Heart left ventricle (tissue), 13 donors: ENCODE measurements around the gene PTPRE.

ENCODE experiments used
- CTCF ChIP-seq, 12 donors: fragments of 200-600 bp; sonication (generic) in 4 of 12; IDR thresholded peaks; one replicate each; pipeline versions ENCODE4 v1.5.0 to v1.8.0; 2018 to 2022; ENCODE audit warnings: antibody characterized with exemption in 12 of 12, mild to moderate bottlenecking in 5 of 12
- POLR2A ChIP-seq, 2 donors: fragments of 450-650 bp; IDR thresholded peaks; one replicate each; pipeline ENCODE4 v1.6.1; 2017; ENCODE audit warnings: antibody characterized with exemption in 2 of 2, mild to moderate bottlenecking in 2 of 2, moderate library complexity in 2 of 2
- donor health status: ischemic (EF 13 %, LVEDD 7.1; RV severe dilation, severe dysfunction).
- donor health status: DM: no; HTN: yes; CAD: no.
- donor health status: DM: no; HTN: no; CAD: no.
- donor health status: ischemic (EF 25% LVEDD 6.9; RV normal size, moderate dysfunction).
- donor health status: ischemic (EF 25% LVEDD 5.7; RV mildly dilated, moderate dysfunction).
- donor health status: ischemic (EF 35%, LVEDD 5.7; RV mildly dilated, moderate dysfunction).
- donor health status: nonischemic (EF 11% LVEDD 7.7; RV severe dilation, severe dysfunction).
- donor health status: DM: yes; HTN: yes; CAD: no.
- donor health status: PGD.
- donor health status: ischemic (EF 29% LVEDD 5.4; RV normal size, mild dysfunction).
- donor health status: nonischemic (EF 23%, LVEDD 6.1; RV moderate dilation, normal function).

- TF ChIP-seq CTCF (IDR thresholded peaks at IDR 0.05) (no peak), POLR2A (IDR thresholded peaks at IDR 0.05) (no peak)
These were observed 2.4 kb upstream of the PTPRE start for GRCh38 chr10:127904311-127905000.
